Endothelial cell of umbilical vein (primary cell): ENCODE results near the gene CPA4. TPM values are rescaled to one million over a fixed set of nuclear protein-coding genes. Genes with fewer than 3 reads are reported as not detected.

ENCODE experiments used
- BruUV-seq: library from RNA; stranded (reverse); fragments of 400-500 nt; replicated peaks from 2 replicates; lab custom pipeline; 2021; lab: Mats Ljungman, UMichigan
- CTCF ChIA-PET: fragments of 300-600, 350-600 bp; sonication (Branson Sonifier 250); formaldehyde crosslinking; loops from one replicate; lab custom pipeline; 2021; ENCODE audit warnings: antibody characterized with exemption, inconsistent platforms; lab: Charles Lee
- POLR2A ChIA-PET: fragments of 300-600, 350-600 bp; sonication (Branson Sonifier 250); formaldehyde crosslinking; loops from one replicate; lab custom pipeline; 2021; ENCODE audit warnings: antibody characterized with exemption, inconsistent platforms; lab: Charles Lee
- DNase-seq: peaks from one replicate; pipeline ENCODE4 v3.0.0-alpha.2; 2011; ENCODE audit warnings: low read depth, low spot score
- FAIRE-seq: peaks from 2 replicates; lab custom pipeline; 2011; peaks lifted over from hg19 to GRCh38; lab: Jason Lieb, UNC
- H2AFZ ChIP-seq: 2 replicates; pipeline ENCODE4 v1.6.0; 2012; ENCODE audit warnings: low read depth, low read length, control low read depth, inconsistent platforms
- H3K27ac ChIP-seq: 2 replicates; pipeline ENCODE4 v1.5.1; 2011; ENCODE audit warnings: low read depth, mild to moderate bottlenecking, control low read depth, low read length, moderate library complexity; ENCODE audit not compliant: insufficient read depth
- H3K27me3 ChIP-seq, 2 experiments: 2 replicates each; pipeline versions ENCODE4 v1.6.0 to v1.6.1; 2011; ENCODE audit warnings: low read length in 2 of 2, mixed read lengths in 1 of 2; ENCODE audit not compliant: control insufficient read depth in 2 of 2, insufficient read depth in 2 of 2
- H3K36me3 ChIP-seq, 2 experiments: 2 replicates in 1 of 2; 3 replicates in 1 of 2; pipeline ENCODE4 v1.5.1; 2011; ENCODE audit warnings: low read length in 2 of 2, mild to moderate bottlenecking in 1 of 2, moderate library complexity in 1 of 2; ENCODE audit not compliant: control insufficient read depth in 2 of 2, insufficient read depth in 2 of 2; ENCODE audit errors: extremely low read depth in 1 of 2
- H3K4me1 ChIP-seq: 3 replicates; pipeline ENCODE4 v1.5.1; 2011; ENCODE audit warnings: mild to moderate bottlenecking, low read length; ENCODE audit not compliant: control insufficient read depth, insufficient read depth; ENCODE audit errors: extremely low read depth
- H3K4me2 ChIP-seq: 2 replicates; pipeline ENCODE4 v1.6.1; 2011; ENCODE audit warnings: low read length, control low read depth, mixed read lengths; ENCODE audit not compliant: insufficient read depth
- H3K4me3 ChIP-seq, 3 experiments: fragments of 200-600 bp in 1 of 3; sonication (generic), shearing (Covaris generic) in 1 of 3; replicated peaks in 1 of 3; 2 replicates each; pipeline ENCODE4 v1.5.1; 2011 to 2016; ENCODE audit warnings: control low read depth in 3 of 3, low read length in 3 of 3, mild to moderate bottlenecking in 2 of 3, inconsistent platforms in 1 of 3, low read depth in 1 of 3, moderate library complexity in 1 of 3; ENCODE audit not compliant: insufficient read depth in 1 of 3
- H3K79me2 ChIP-seq: 2 replicates; pipeline ENCODE4 v1.6.0; 2012; ENCODE audit warnings: low read length, inconsistent platforms; ENCODE audit not compliant: control insufficient read depth, insufficient read depth
- H3K9ac ChIP-seq: replicated peaks from 2 replicates; pipeline ENCODE3; 2011; ENCODE audit warnings: low read length, control low read depth; ENCODE audit not compliant: insufficient read depth; ENCODE audit errors: extremely low read depth
- H3K9me1 ChIP-seq: replicated peaks from 3 replicates; pipeline ENCODE4 v1.6.0; 2011; ENCODE audit warnings: mild to moderate bottlenecking, low read length; ENCODE audit not compliant: control insufficient read depth, insufficient read depth; ENCODE audit errors: extremely low read depth
- H3K9me3 ChIP-seq: replicated peaks from 2 replicates; pipeline ENCODE4 v1.5.1; 2012; ENCODE audit warnings: low read length, inconsistent platforms; ENCODE audit not compliant: control insufficient read depth, insufficient read depth
- H4K20me1 ChIP-seq: replicated peaks from 2 replicates; pipeline ENCODE3; 2011; ENCODE audit warnings: mild to moderate bottlenecking, low read length; ENCODE audit not compliant: control insufficient read depth, insufficient read depth; ENCODE audit errors: extremely low read depth
- EZH2 ChIP-seq: IDR thresholded peaks from 2 replicates; pipeline ENCODE4 v1.6.1; 2012; ENCODE audit warnings: borderline replicate concordance, low read depth, mild to moderate bottlenecking, moderate library complexity, low read length, inconsistent platforms; ENCODE audit not compliant: severe bottlenecking
- FOS ChIP-seq: IDR thresholded peaks from 2 replicates; pipeline ENCODE4 v1.6.1; 2011; ENCODE audit warnings: mild to moderate bottlenecking, low read length, moderate library complexity, borderline replicate concordance; ENCODE audit not compliant: insufficient read depth
- GATA2 ChIP-seq: IDR thresholded peaks from 2 replicates; pipeline ENCODE4 v1.7.0; 2011; ENCODE audit warnings: low read depth, mild to moderate bottlenecking, moderate library complexity, mixed read lengths, low read length; ENCODE audit not compliant: insufficient read length, insufficient read depth
- JUN ChIP-seq: IDR thresholded peaks from 2 replicates; pipeline ENCODE4 v1.6.1; 2011; ENCODE audit warnings: borderline replicate concordance, low read depth; ENCODE audit not compliant: insufficient read length, insufficient read depth
- MYC ChIP-seq: IDR thresholded peaks from one replicate; pipeline ENCODE4 v1.6.1; 2011; ENCODE audit warnings: mild to moderate bottlenecking, low read depth, low read length
- POLR2A ChIP-seq: IDR thresholded peaks from 2 replicates; pipeline ENCODE4 v1.6.1; 2012; ENCODE audit warnings: low read depth, mild to moderate bottlenecking, control low read depth, low read length
- POLR2AphosphoS5 ChIP-seq: IDR thresholded peaks from 2 replicates; pipeline ENCODE4 v1.6.1; 2012; ENCODE audit warnings: low read depth, mild to moderate bottlenecking, control low read depth, low read length, moderate library complexity; ENCODE audit not compliant: insufficient read depth
- dilution Hi-C: fragments of 300-500 bp; cut with MboI; formaldehyde crosslinking; loops from one replicate; pipeline ENCODE4 v1.15.0; 2019; ENCODE audit warnings: low sequenced_read_pairs; ENCODE audit not compliant: extremely low pct_ligation_motif_present
- intact Hi-C: fragments of 100-400 bp; cut with micrococcal nuclease; formaldehyde crosslinking; loops from one replicate; pipeline ENCODE4 v1.10.0; 2022
- polyA plus RNA-seq, 4 experiments: library from polyadenylated mRNA; depleted of rRNA in 3 of 4; stranded (reverse) in 3 of 4; unstranded in 1 of 4; fragments of >200 nt; gene quantifications; 2 replicates each; pipeline versions ENCODE4 v1.2.1 to v1.2.3, GENCODE V29; 2011 to 2012; ENCODE audit warnings: missing spikeins in 1 of 4
- total RNA-seq: library from RNA; stranded (reverse); gene quantifications from 2 replicates; pipeline ENCODE4 v1.2.3, GENCODE V29; 2021
- TF ChIP-seq, protein P1 (sequence below), 2 donors: IDR thresholded peaks; 1 replicate in 1 of 2; 2 replicates in 1 of 2; pipeline ENCODE4 v1.5.1; 2011; ENCODE audit warnings: low read length in 2 of 2, mild to moderate bottlenecking in 2 of 2, moderate library complexity in 2 of 2, control low read depth in 1 of 2, inconsistent platforms in 1 of 2, low read depth in 1 of 2; ENCODE audit not compliant: insufficient read depth in 1 of 2; ENCODE audit errors: extremely low read depth in 1 of 2
- TF ChIP-seq, protein P2 (sequence below): IDR thresholded peaks from 2 replicates; pipeline ENCODE4 v1.6.1; 2011; ENCODE audit not compliant: insufficient read depth, insufficient read length

Gene CPA4
- total and polyA plus RNA-seq, 2 donors (not counting 3 experiments of a cell fraction or from before 2014, with no cell fraction given) = 0.36 TPM; not detected in 1

DNA sequence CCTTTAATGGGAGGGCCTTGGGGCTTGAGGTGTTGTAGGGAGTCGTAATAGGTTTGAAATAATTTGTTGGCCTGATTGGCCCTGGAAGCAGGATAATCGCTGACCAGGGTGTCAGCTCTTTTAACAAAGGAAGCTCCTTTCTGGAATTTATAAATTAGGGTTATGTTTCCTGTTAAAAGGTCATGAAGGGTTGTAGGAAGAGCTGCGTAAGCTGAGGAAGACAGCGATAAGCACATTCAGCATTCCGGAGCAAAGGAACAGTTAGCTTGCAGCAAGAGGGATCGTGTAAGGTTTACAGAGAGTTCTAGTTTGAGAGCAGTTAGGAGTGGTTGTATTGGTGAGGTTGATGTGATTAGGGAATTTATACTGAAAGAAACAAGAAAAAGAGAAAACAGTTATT, 21.3 kb downstream of the CPA4 start:
- Histone ChIP-seq H3K36me3 (no peaks in the 10 kb centered on the region), H3K79me2 (no peaks in the 10 kb centered on the region), H3K4me3 (no peak overlapping the region), H3K4me2 (no peak overlapping the region), H3K9me1 (no peaks in the 10 kb centered on the region), H3K27ac (no peak overlapping the region), H3K27me3 (no peaks in the 10 kb centered on the region), H4K20me1 (no peaks in the 10 kb centered on the region), H2AFZ (no peak overlapping the region), H3K9ac (no peak overlapping the region), H3K9me3 (no peaks in the 10 kb centered on the region), H3K4me1 (no peaks in the 10 kb centered on the region)
- POLR2A ChIA-PET = no interaction called here
- intact Hi-C loops = no loop called here
- DNase-seq = no peak
- FAIRE-seq = no peak
- CTCF ChIA-PET = interaction anchor here (0.9 kb wide), 1 partner anchor 17 kb away, joined by 4 read pairs; no protein-coding TSS in a partner anchor
- no TSS peak for BruUV-seq
- dilution Hi-C loops = no loop called here
- no peak for TF ChIP-seq EZH2
- TF ChIP-seq, protein P1, sequence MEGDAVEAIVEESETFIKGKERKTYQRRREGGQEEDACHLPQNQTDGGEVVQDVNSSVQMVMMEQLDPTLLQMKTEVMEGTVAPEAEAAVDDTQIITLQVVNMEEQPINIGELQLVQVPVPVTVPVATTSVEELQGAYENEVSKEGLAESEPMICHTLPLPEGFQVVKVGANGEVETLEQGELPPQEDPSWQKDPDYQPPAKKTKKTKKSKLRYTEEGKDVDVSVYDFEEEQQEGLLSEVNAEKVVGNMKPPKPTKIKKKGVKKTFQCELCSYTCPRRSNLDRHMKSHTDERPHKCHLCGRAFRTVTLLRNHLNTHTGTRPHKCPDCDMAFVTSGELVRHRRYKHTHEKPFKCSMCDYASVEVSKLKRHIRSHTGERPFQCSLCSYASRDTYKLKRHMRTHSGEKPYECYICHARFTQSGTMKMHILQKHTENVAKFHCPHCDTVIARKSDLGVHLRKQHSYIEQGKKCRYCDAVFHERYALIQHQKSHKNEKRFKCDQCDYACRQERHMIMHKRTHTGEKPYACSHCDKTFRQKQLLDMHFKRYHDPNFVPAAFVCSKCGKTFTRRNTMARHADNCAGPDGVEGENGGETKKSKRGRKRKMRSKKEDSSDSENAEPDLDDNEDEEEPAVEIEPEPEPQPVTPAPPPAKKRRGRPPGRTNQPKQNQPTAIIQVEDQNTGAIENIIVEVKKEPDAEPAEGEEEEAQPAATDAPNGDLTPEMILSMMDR (IDR thresholded peaks at IDR 0.05; ENCODE audit: extremely low read depth in 1 of 2, insufficient read depth in 1 of 2, low read depth in 1 of 2, low read length in 2 of 2) = no peak
- no peak for TF ChIP-seq POLR2AphosphoS5
- TF ChIP-seq, protein P2, sequence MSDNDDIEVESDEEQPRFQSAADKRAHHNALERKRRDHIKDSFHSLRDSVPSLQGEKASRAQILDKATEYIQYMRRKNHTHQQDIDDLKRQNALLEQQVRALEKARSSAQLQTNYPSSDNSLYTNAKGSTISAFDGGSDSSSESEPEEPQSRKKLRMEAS = no peak
- no peak for TF ChIP-seq POLR2A
- no peak for TF ChIP-seq GATA2
- TF ChIP-seq JUN = no peak
- no peak for TF ChIP-seq FOS
- no peak for TF ChIP-seq MYC
